ENCODE results near the gene SLC1A3.

The SLC1A3 gene

DNA sequence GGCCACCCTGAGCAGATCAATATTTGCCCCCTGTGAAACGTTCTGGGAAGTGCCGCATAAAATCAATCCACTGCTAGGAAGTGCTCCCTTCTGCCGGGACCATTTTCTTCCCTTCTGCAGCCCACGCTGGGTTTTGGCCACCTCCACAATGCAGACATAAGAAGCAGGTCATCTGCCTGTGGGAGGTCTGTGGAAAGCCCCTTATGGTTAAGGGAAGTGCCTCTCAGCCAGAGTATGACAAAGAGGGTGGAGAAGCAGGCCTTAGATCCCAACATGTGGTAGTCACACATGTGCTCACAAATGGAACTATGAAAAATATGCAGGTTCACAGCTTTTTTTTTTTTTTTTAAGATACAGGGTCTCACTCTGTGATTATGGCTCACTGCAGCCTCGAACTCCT is 82.8 kb downstream of the SLC1A3 start:
- DNase-seq (ENCODE audit: low spot score): peak; percentile 68

DNA sequence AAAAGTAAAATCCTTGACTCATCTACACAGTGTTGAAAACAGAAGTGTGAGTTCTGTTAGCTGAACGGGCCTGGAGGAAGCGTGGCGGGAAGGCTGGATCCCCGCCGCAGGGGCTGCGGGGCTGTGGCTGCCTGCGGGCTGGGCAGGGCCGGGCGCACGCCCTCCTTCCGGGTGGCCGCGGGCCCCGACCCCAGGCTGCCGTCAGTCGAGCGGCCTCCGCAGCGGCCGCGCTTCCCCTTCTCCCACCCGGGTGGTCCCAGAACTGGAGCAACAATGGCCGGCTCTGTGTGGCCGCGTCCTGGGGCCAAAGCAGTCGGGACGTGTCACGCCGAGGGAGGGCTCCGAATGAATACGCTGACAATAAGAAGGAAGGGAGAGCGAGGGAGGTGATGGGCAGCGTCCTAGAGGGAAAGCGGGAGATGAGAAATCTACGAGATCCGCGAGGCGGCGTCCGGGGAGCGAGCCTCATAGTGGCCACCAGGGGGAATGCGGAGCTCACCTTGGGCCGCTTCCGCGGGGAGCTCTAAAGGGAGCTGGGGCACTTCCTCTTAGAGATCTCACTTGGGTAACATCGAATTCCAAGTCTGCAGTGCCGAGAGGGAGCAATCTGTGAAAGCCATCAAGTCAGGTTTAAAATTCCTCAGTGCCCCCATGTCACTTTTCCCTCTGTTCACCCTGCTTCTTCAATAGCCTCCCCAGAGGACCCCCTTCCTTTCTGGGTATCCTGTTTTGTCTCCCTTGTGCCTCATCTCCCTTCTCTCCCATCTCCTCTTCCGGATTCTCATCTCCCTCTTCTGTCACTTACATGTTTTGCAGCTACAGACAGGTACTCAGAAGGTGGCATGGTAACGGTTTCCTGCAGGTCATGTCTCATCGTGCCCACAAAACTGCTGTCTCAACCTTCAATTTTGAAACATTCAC is 83.9 kb downstream of the SLC1A3 start:
- TF ChIP-seq, protein P1, sequence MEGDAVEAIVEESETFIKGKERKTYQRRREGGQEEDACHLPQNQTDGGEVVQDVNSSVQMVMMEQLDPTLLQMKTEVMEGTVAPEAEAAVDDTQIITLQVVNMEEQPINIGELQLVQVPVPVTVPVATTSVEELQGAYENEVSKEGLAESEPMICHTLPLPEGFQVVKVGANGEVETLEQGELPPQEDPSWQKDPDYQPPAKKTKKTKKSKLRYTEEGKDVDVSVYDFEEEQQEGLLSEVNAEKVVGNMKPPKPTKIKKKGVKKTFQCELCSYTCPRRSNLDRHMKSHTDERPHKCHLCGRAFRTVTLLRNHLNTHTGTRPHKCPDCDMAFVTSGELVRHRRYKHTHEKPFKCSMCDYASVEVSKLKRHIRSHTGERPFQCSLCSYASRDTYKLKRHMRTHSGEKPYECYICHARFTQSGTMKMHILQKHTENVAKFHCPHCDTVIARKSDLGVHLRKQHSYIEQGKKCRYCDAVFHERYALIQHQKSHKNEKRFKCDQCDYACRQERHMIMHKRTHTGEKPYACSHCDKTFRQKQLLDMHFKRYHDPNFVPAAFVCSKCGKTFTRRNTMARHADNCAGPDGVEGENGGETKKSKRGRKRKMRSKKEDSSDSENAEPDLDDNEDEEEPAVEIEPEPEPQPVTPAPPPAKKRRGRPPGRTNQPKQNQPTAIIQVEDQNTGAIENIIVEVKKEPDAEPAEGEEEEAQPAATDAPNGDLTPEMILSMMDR (IDR thresholded peaks at IDR 0.05; ENCODE audit: extremely low read depth, missing control alignments): peak; percentile 73
- peak; percentile 92 for DNase-seq (ENCODE audit: low spot score)

More for the DNA sequence above, 82.8 kb downstream of the SLC1A3 start:
- TF ChIP-seq, protein P1 (IDR thresholded peaks at IDR 0.05; ENCODE audit: extremely low read depth, missing control alignments): no peak

DNA sequence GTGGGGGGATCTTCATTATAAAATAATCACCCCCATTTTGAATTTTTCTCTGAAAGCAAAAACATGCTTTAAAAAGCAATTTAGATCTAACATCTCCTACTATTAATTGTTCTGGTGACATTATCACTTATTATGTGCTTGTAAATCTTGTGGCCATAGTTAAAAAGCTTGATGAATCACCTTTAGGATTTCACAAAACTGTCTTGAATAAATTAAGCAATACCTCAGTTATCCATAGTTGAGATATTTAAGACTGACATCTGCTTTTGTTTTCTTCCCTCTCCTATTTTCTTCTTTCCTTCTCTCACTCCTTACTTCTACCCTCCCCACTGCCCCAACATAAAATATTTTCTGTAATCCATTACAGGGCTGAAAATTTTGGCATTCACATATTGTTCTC is 84.8 kb downstream of the SLC1A3 start:
- TF ChIP-seq, protein P1 (IDR thresholded peaks at IDR 0.05; ENCODE audit: extremely low read depth, missing control alignments): no peak
- DNase-seq (ENCODE audit: low spot score): no peak

DNA sequence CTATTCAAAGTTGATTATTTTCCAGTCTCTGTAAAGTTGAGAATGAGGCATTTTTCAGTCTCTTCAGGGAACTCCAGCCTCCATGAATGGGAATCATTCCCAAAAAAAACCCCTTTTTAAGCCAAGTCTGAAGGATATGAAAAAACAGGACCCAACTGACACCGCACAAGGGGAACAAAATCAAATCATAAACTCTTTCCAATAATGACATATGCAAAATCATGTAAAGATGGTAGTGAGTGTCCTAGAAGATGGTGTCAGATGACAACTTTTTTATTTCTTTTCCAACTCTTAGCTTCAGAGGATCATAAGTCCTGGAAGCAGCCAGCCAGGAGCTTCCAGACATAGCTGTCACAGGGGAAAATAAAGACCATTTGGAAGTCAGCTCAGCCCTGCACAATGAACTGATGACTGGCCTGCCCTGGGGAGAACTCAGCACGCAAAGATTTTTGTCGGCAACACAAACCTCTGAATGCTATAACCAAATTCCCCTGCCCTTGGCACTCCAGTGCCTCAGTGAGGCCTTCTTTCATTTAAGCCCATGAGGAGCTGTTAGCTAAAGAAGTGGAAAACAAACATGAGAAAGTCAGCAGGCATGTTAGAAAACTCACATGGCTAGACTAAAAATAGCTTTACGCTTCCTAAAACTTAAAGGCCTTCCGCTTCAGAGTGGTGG is 85.4 kb downstream of the SLC1A3 start:
- no peak for DNase-seq (ENCODE audit: low spot score)
- TF ChIP-seq, protein P1 (IDR thresholded peaks at IDR 0.05; ENCODE audit: extremely low read depth, missing control alignments): no peak

DNA sequence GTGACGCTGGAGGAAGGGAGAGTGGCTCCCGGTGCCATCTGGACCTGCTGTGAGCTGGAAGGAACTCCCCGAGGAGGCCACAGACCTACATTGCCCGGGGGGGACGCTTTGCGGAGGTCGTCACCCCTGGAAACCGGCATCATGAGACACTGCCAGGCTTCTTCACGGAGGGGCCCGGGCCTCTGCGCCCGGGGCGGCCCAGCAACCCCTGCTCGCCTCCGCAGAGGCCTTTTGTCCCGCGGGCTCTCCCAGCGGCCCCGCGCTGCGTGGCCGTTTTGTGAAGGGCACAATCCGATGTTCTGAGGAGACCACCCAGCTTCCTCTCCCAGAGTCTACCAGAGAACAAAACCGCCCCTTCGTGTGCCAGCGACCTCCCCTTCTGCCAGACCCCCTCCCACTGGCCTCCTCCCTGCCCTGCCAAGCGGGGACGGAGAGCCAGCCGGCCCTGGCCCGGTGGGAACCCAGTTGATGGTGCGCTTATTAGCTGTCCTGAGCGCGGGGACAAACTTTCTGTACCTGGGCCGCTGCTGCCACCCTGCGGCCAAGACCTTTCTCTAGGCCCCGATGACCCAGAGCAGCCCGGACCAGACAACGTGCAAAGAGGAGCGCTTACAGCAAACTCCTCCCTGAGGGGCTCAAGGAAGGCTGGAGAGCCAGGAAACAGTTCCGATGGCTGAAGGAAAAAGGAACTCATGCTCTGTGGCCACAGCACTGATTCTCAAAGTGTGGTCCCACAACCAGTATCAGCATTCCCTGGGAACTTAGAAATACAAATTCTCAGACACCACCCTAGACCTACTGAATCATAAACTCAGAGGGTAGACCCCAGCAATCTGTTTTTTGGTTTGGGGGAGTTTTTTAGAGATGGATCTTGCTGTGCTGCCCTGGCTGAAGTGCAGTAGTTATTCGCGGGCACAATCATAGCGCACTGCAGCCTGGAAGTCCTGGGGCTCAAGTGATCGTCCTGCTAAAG is 86.7 kb downstream of the SLC1A3 start:
- TF ChIP-seq, protein P1 (IDR thresholded peaks at IDR 0.05; ENCODE audit: extremely low read depth, missing control alignments): peak; percentile 82
- peak; percentile 82 for DNase-seq (ENCODE audit: low spot score)

DNA sequence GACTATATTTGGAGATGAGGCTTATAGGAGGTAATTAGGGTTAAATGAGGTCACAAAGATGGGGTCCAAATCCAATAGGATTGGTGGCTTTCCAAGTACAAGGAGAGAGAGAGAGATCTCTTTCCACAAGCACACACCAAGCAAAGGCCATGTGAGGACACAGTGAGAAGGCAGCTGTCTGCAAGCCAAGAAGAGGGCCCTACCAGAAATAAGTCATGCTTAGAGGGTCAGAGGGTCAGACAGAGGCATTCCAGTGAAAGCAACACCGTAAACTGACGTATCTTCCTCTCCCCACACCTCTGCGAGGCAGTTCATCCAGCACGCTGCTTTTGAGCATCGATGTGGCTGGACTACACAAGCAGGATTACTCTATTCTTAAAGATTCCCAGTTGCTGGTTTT is 87.9 kb downstream of the SLC1A3 start:
- TF ChIP-seq, protein P1 (IDR thresholded peaks at IDR 0.05; ENCODE audit: extremely low read depth, missing control alignments): no peak
- no peak for DNase-seq (ENCODE audit: low spot score)

Data from GM20000 (cell line).